Endodermal cell (in vitro differentiated cells): ENCODE data around the gene PAH. TPM values are rescaled to one million over a fixed set of nuclear protein-coding genes. Genes with fewer than 3 reads are reported as not detected.

Experiments used
- DNase-seq: peaks from one replicate; pipeline ENCODE4 v3.0.0-alpha.2; 2017
- H3K27ac ChIP-seq: 2 replicates; pipeline ENCODE4 v1.5.1; 2013; ENCODE audit warnings: mild to moderate bottlenecking, low read depth, low read length, moderate library complexity
- H3K27me3 ChIP-seq: 2 replicates; pipeline ENCODE4 v1.6.1; 2013; ENCODE audit warnings: mild to moderate bottlenecking, low read length, moderate library complexity; ENCODE audit not compliant: insufficient read depth, control insufficient read depth, poor library complexity, severe bottlenecking
- H3K36me3 ChIP-seq: 2 replicates; pipeline ENCODE4 v1.7.0; 2013; ENCODE audit warnings: mild to moderate bottlenecking, low read length, moderate library complexity; ENCODE audit not compliant: control insufficient read depth, insufficient read depth
- H3K4me1 ChIP-seq: one replicate; pipeline ENCODE4 v1.7.0; 2013; ENCODE audit warnings: low read length; ENCODE audit not compliant: control insufficient read depth, insufficient read depth
- H3K4me3 ChIP-seq: 2 replicates; pipeline ENCODE4 v1.5.1; 2013; ENCODE audit warnings: mild to moderate bottlenecking, low read length, moderate library complexity
- H3K9ac ChIP-seq: 2 replicates; pipeline ENCODE4 v1.6.1; 2013; ENCODE audit warnings: mild to moderate bottlenecking, low read length, moderate library complexity; ENCODE audit not compliant: poor library complexity, severe bottlenecking; ENCODE audit errors: extremely low read depth
- H3K9me3 ChIP-seq: 2 replicates; pipeline ENCODE4 v1.6.1; 2013; ENCODE audit warnings: mild to moderate bottlenecking, low read length, moderate library complexity; ENCODE audit not compliant: control insufficient read depth
- H3K27ac Mint-ChIP-seq: 2 replicates; pipeline ENCODE4 v1.8.0; 2020; ENCODE audit warnings: mixed read lengths
- H3K27me3 Mint-ChIP-seq: 2 replicates; pipeline ENCODE4 v1.8.0; 2021; ENCODE audit warnings: mild to moderate bottlenecking, mixed read lengths; ENCODE audit not compliant: insufficient read depth
- H3K36me3 Mint-ChIP-seq: 2 replicates; pipeline ENCODE4 v1.8.0; 2020; ENCODE audit warnings: low read depth, mixed read lengths
- H3K4me1 Mint-ChIP-seq: 2 replicates; pipeline ENCODE4 v1.8.0; 2020; ENCODE audit warnings: mixed read lengths
- H3K4me3 Mint-ChIP-seq: 2 replicates; pipeline ENCODE4 v1.8.0; 2020; ENCODE audit warnings: mild to moderate bottlenecking, moderate library complexity, mixed read lengths
- H3K9me3 Mint-ChIP-seq: 2 replicates; pipeline ENCODE4 v1.8.0; 2020; ENCODE audit warnings: mild to moderate bottlenecking, mixed read lengths
- CTCF ChIP-seq: fragments of 200-600 bp; sonication (generic); conservative IDR thresholded peaks from 2 replicates; pipeline ENCODE4 v1.5.0; 2021; ENCODE audit warnings: antibody characterized with exemption, mild to moderate bottlenecking
- WGBS, 2 experiments: methylation state at CpG; one replicate each; pipeline versions ENCODE4 v1.1.5 to v1.1.7; 2013; ENCODE audit warnings: missing lambda C conversion rate in 2 of 2, mixed read lengths in 1 of 2; ENCODE audit not compliant: insufficient coverage in 1 of 2, insufficient read length in 1 of 2; 5-methylcytosine and 5-hydroxymethylcytosine counted together
- total RNA-seq, 2 donors: library from RNA; stranded (reverse); fragmentation: NEBNext Ultra II Directional in 1 of 2; extraction: Animal tissue kit (Norgen Biotek cat#: 25700) in 1 of 2; gene quantifications; 2 replicates in 1 of 2; 3 replicates in 1 of 2; pipeline ENCODE4 v1.2.1, GENCODE V29; 2021

The PAH gene
- total RNA-seq, 2 donors from 2014 or later: 1.5 to 1.9 TPM

- Mint-ChIP-seq H3K36me3 (no peaks in the 10 kb centered on the region), H3K27me3 (peaks cover 99% of the 10 kb centered on the region), H3K4me1 (peaks cover 9% of the 10 kb centered on the region), H3K9me3 (no peaks in the 10 kb centered on the region), H3K27ac (no peak overlapping the region), H3K4me3 (peak overlapping the region; percentile 53)
- peaks cover 100% of the 10 kb centered on the region for H3K27me3 ChIP-seq
- peak; percentile 78 for DNase-seq
- WGBS, 2 experiments: 4 to 5% methylated on average over 9 to 47 of the region's 50 CpGs
- H3K4me3 ChIP-seq: peak overlapping the region; percentile 47
- no peak overlapping the region for H3K27ac ChIP-seq
- TF ChIP-seq CTCF: no peak
- peaks cover 3% of the 10 kb centered on the region for H3K4me1 ChIP-seq
- H3K9me3 ChIP-seq: no peaks in the 10 kb centered on the region
- H3K36me3 ChIP-seq: no peaks in the 10 kb centered on the region
- no peak overlapping the region for H3K9ac ChIP-seq
Observed at GRCh38 chr12:102955926-102956737, 39.1 kb upstream of the PAH start.

- H3K4me1 ChIP-seq: peaks cover 3% of the 10 kb centered on the region
- Mint-ChIP-seq H3K4me3 (no peak overlapping the region), H3K4me1 (peaks cover 17% of the 10 kb centered on the region), H3K27ac (no peak overlapping the region), H3K27me3 (peaks cover 99% of the 10 kb centered on the region), H3K36me3 (no peaks in the 10 kb centered on the region), H3K9me3 (no peaks in the 10 kb centered on the region)
- DNase-seq: no peak
- H3K9ac ChIP-seq: no peak overlapping the region
- H3K36me3 ChIP-seq: no peaks in the 10 kb centered on the region
- H3K4me3 ChIP-seq: no peak overlapping the region
- TF ChIP-seq CTCF: no peak
- no peaks in the 10 kb centered on the region for H3K9me3 ChIP-seq
- 54% methylated on average over 1 of the region's 1 CpG; no CpG with 5 or more reads in 1 of the 2 experiments for WGBS, 2 experiments
- peaks cover 100% of the 10 kb centered on the region for H3K27me3 ChIP-seq
- H3K27ac ChIP-seq: no peak overlapping the region
Observed at GRCh38 chr12:102954134-102954533, 37.1 kb upstream of the PAH start.

GRCh38 chr12:102953221-102953620, 36.2 kb upstream of the PAH start:
- H3K4me1 Mint-ChIP-seq: peaks cover 14% of the 10 kb centered on the region
- no peak overlapping the region for H3K27ac ChIP-seq
- no peak for TF ChIP-seq CTCF
- H3K27ac Mint-ChIP-seq: no peak overlapping the region
- H3K4me3 ChIP-seq: no peak overlapping the region
- no peak overlapping the region for H3K9ac ChIP-seq
- H3K27me3 Mint-ChIP-seq: peaks cover 99% of the 10 kb centered on the region
- no peaks in the 10 kb centered on the region for H3K9me3 ChIP-seq
- no peak overlapping the region for H3K4me3 Mint-ChIP-seq
- DNase-seq: no peak
- no peaks in the 10 kb centered on the region for H3K9me3 Mint-ChIP-seq
- peaks cover 100% of the 10 kb centered on the region for H3K27me3 ChIP-seq
- peaks cover 3% of the 10 kb centered on the region for H3K4me1 ChIP-seq
- H3K36me3 Mint-ChIP-seq: no peaks in the 10 kb centered on the region
- H3K36me3 ChIP-seq: no peaks in the 10 kb centered on the region
